Loucy (cell line): ENCODE results near the gene UBR4.

Experiments
- H2AFZ ChIP-seq: fragments of 200-600 bp; sonication (generic); 2 replicates; pipeline ENCODE4 v1.6.0; 2016; ENCODE audit warnings: antibody characterized with exemption, mild to moderate bottlenecking, low read length, moderate library complexity
- H3F3A ChIP-seq: fragments of 200-600 bp; 2 replicates; pipeline ENCODE4 v1.6.0; 2016; ENCODE audit warnings: antibody characterized with exemption, low read depth, mild to moderate bottlenecking
- H3K27me3 ChIP-seq: fragments of 200-600 bp; sonication (generic); 2 replicates; pipeline ENCODE4 v1.6.1; 2014; ENCODE audit warnings: low read length, mild to moderate bottlenecking; ENCODE audit not compliant: insufficient read depth, poor library complexity, severe bottlenecking
- H3K36me3 ChIP-seq: fragments of 200-600 bp; sonication (generic); 2 replicates; pipeline ENCODE4 v1.6.1; 2016; ENCODE audit warnings: low read length; ENCODE audit not compliant: insufficient read depth
- H3K4me1 ChIP-seq: fragments of 200-600 bp; sonication (generic); 2 replicates; pipeline ENCODE4 v1.5.1; 2014; ENCODE audit warnings: low read length, mild to moderate bottlenecking; ENCODE audit not compliant: insufficient read depth, poor library complexity, severe bottlenecking
- H3K4me2 ChIP-seq: fragments of 200-600 bp; sonication (generic); 2 replicates; pipeline ENCODE4 v1.6.0; 2014; ENCODE audit warnings: antibody characterized with exemption, low read length, low read depth, mild to moderate bottlenecking; ENCODE audit not compliant: poor library complexity, severe bottlenecking
- H3K4me3 ChIP-seq: fragments of 200-600 bp; sonication (generic); 2 replicates; pipeline ENCODE4 v1.5.1; 2014; ENCODE audit warnings: low read length, mild to moderate bottlenecking, mixed read lengths; ENCODE audit not compliant: poor library complexity, severe bottlenecking
- H3K79me2 ChIP-seq: fragments of 200-600 bp; sonication (generic); 2 replicates; pipeline ENCODE4 v1.6.1; 2014; ENCODE audit warnings: low read length; ENCODE audit not compliant: insufficient read depth
- H3K9ac ChIP-seq: fragments of 200-600 bp; sonication (generic); 2 replicates; pipeline ENCODE4 v1.6.0; 2014; ENCODE audit warnings: mild to moderate bottlenecking, low read depth, low read length, moderate library complexity; ENCODE audit not compliant: poor library complexity, severe bottlenecking
- H3K9me2 ChIP-seq: fragments of 200-600 bp; sonication (generic); replicated peaks from 2 replicates; pipeline ENCODE4 v1.6.1; 2016; ENCODE audit warnings: low read depth, low read length, mixed read lengths
- H3K9me3 ChIP-seq: fragments of 200-600 bp; sonication (generic); 2 replicates; pipeline ENCODE4 v1.6.1; 2014; ENCODE audit warnings: mild to moderate bottlenecking, antibody characterized with exemption, low read length, low read depth; ENCODE audit not compliant: insufficient read depth
- H4K20me1 ChIP-seq: fragments of 200-600 bp; sonication (generic); 2 replicates; pipeline ENCODE4 v1.6.0; 2014; ENCODE audit warnings: antibody characterized with exemption, low read length, mild to moderate bottlenecking; ENCODE audit not compliant: insufficient read depth, poor library complexity, severe bottlenecking
- EZH2phosphoT487 ChIP-seq: fragments of 200-600 bp; IDR thresholded peaks from 2 replicates; pipeline ENCODE4 v1.6.1; 2018; ENCODE audit warnings: antibody characterized with exemption, mild to moderate bottlenecking, moderate library complexity, borderline replicate concordance
- TF ChIP-seq, protein P1 (sequence below): fragments of 200-600 bp; sonication (generic); conservative IDR thresholded peaks from 2 replicates; pipeline ENCODE4 v1.5.1; 2014; ENCODE audit warnings: mild to moderate bottlenecking, antibody characterized with exemption, low read length

The UBR4 gene

DNA sequence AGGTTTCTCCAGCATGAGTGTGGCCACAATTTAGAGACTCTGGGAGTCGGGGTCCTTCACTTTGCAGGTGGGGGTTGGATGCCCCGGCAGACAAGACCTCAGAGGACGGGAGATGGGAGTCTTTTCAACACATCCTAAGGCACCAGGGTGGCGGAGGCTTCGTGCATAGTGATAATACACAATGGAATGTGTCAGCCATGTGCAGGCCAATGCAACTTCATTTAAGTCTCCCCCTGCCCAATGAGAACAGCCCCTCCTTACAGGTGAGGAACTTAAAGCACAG lies 177.7 kb downstream of the UBR4 start:
- Histone ChIP-seq H3K36me3 (no peaks in the 10 kb centered on the region), H3K4me3 (no peak overlapping the region), H3K4me1 (peaks cover 18% of the 10 kb centered on the region), H2AFZ (no peak overlapping the region), H4K20me1 (no peaks in the 10 kb centered on the region), H3K9me3 (no peaks in the 10 kb centered on the region), H3K4me2 (no peak overlapping the region), H3K27me3 (no peaks in the 10 kb centered on the region), H3K9ac (no peak overlapping the region), H3K9me2 (no peaks in the 10 kb centered on the region), H3K79me2 (no peaks in the 10 kb centered on the region), H3F3A (no peaks in the 10 kb centered on the region)
- no peak for TF ChIP-seq EZH2phosphoT487
- TF ChIP-seq, protein P1, sequence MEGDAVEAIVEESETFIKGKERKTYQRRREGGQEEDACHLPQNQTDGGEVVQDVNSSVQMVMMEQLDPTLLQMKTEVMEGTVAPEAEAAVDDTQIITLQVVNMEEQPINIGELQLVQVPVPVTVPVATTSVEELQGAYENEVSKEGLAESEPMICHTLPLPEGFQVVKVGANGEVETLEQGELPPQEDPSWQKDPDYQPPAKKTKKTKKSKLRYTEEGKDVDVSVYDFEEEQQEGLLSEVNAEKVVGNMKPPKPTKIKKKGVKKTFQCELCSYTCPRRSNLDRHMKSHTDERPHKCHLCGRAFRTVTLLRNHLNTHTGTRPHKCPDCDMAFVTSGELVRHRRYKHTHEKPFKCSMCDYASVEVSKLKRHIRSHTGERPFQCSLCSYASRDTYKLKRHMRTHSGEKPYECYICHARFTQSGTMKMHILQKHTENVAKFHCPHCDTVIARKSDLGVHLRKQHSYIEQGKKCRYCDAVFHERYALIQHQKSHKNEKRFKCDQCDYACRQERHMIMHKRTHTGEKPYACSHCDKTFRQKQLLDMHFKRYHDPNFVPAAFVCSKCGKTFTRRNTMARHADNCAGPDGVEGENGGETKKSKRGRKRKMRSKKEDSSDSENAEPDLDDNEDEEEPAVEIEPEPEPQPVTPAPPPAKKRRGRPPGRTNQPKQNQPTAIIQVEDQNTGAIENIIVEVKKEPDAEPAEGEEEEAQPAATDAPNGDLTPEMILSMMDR: no peak

DNA sequence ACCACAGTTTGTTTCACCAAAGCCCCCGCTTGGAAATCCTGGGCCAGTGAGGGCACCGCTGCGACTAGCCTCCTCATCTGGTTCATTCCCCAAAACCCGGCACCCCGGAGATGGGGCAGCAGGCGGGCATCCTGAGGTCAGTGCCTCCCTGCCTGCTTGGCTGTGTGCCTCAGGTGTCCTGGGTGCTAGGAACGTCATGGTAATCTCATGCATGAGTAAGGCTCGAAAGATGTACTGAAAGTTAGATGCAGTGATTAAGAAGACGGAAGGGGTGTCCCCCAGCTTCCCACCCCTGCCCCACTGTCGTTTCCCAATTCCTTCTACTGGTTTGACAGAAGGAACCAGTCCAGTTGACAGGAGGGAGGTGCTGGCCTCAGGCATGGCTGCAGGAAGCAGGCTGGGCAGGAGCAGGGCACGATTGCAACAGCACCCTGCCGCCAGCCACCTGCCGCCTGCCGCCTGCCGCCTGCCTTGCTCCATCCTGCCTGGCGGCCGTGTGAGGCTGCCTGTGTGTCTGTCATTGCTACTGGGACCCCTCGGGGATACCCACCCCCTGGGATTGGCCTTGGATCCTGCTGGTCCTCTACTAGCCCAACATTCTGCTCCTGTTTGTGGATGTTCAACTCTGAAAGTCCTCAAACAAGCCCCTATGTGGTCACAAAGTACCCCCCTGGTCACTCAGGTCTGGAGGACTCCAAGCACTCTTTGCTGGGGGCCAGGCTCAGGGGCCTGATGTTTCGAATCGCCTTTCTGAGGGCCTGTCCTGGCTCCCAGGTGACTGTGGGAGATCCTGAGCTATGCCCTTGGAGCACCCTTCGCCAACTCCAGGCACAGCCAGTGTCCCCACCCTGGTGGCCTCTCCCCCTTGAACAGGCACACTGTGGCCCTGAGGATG lies 180.6 kb downstream of the UBR4 start:
- Histone ChIP-seq H3K9me2 (no peaks in the 10 kb centered on the region), H3K9ac (no peak overlapping the region), H3K27me3 (no peaks in the 10 kb centered on the region), H3K79me2 (no peaks in the 10 kb centered on the region), H3K4me1 (peaks cover 4% of the 10 kb centered on the region), H3K4me2 (no peak overlapping the region), H3K4me3 (no peak overlapping the region), H2AFZ (no peak overlapping the region), H3K36me3 (no peaks in the 10 kb centered on the region), H3K9me3 (no peaks in the 10 kb centered on the region), H3F3A (no peaks in the 10 kb centered on the region), H4K20me1 (no peaks in the 10 kb centered on the region)
- no peak for TF ChIP-seq EZH2phosphoT487
- TF ChIP-seq, protein P1: no peak

DNA sequence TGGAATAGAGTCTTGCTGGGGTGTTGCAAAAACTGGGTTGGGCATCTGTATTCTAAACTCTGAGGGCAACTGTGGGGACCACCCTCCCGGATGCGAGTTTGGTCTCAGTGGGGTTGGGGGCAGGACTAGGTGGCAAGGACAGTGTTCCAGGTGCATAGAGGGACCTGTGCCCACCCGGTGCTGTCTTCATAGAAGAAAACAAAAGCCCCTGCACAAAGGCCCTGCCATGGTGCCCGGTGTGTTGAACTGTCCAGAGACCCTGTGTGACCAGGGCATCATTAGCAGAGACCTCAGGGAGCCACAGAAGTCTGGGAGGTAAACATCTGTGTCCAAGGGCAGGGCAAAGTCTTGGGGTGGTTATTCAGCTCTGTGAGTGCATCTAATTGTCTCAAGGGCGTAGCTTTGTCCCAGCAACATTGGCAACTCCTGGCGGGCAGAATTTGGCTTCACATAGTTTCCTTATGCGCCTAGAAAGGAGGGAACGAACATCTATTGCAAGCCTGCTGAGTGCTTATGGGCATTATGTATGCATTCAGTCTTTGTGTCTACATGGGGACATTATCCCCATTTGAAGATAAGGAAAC lies 181.4 kb downstream of the UBR4 start:
- Histone ChIP-seq H3K9me2 (no peaks in the 10 kb centered on the region), H4K20me1 (no peaks in the 10 kb centered on the region), H2AFZ (no peak overlapping the region), H3K79me2 (no peaks in the 10 kb centered on the region), H3K4me2 (no peak overlapping the region), H3K4me1 (peaks cover 4% of the 10 kb centered on the region), H3K4me3 (no peak overlapping the region), H3K9ac (no peak overlapping the region), H3K36me3 (no peaks in the 10 kb centered on the region), H3K27me3 (no peaks in the 10 kb centered on the region), H3K9me3 (no peaks in the 10 kb centered on the region), H3F3A (no peaks in the 10 kb centered on the region)
- TF ChIP-seq, protein P1: no peak
- no peak for TF ChIP-seq EZH2phosphoT487
